Activated naive CD4-positive, alpha-beta T cell treated with Interleukin-2 at 50 U/mL for 16 hours (primary cell): ENCODE data around the gene CTDSPL.

Source experiments
- DNase-seq: peaks from one replicate; pipeline ENCODE4 v3.0.0-alpha.2; 2020

CTDSPL gene

GRCh38 chr3:37921025-37921424, 59.3 kb downstream of the CTDSPL start:
- DNase-seq = no peak

- no peak for DNase-seq
These were observed 61.3 kb downstream of the CTDSPL start for GRCh38 chr3:37922721-37923568.

- no peak for DNase-seq
These were observed 61.9 kb downstream of the CTDSPL start for GRCh38 chr3:37923569-37924040.

GRCh38 chr3:37924453-37924852, 62.8 kb downstream of the CTDSPL start:
- DNase-seq = no peak

GRCh38 chr3:37925157-37925556, 63.5 kb downstream of the CTDSPL start:
- DNase-seq = no peak

GRCh38 chr3:37926611-37927010, 64.9 kb downstream of the CTDSPL start:
- DNase-seq = no peak

DNA sequence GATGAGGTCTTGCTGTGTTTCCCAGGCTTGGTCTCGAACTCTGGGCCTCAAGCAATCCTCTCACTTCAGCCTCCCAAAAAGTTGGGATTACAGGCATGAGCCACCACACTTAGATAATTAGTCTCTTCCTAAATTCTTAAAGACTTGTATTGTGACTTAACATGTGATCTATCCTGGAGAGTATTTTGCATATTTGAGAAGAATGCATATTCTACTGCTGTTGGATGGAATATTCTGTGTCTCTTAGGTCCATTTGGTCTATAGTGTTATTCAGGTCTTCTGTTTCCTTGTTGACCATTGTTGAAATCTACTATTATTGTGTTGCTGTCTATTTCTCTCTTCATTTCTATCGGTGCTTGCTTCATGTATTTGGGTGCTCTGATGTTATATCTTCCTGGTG, 68.8 kb downstream of the CTDSPL start:
- no peak for DNase-seq

- no peak for DNase-seq
These were observed 70.8 kb downstream of the CTDSPL start for GRCh38 chr3:37932505-37932904.

GRCh38 chr3:37934631-37935289, 73.1 kb downstream of the CTDSPL start:
- DNase-seq = no peak

DNA sequence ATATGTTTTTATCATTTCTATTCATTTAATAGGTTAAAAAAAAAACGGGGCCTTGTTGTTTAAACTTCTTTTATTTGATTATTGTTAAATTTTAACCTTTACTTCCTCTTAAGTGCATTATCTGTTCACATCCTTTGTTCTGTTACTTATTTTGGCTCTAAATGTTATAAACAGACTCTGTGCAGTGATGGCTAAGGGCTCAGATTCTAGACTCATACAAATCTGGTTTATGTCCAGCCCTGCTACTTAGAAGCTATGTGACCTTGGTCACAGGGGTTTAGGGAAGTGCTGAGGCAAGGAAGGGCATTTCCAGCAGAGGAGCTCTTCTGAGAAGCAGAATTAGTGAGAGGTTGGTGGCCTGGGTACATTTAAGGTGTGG, 73.6 kb downstream of the CTDSPL start:
- no peak for DNase-seq

- no peak for DNase-seq
These were observed 74.3 kb downstream of the CTDSPL start for GRCh38 chr3:37935756-37936666.

DNA sequence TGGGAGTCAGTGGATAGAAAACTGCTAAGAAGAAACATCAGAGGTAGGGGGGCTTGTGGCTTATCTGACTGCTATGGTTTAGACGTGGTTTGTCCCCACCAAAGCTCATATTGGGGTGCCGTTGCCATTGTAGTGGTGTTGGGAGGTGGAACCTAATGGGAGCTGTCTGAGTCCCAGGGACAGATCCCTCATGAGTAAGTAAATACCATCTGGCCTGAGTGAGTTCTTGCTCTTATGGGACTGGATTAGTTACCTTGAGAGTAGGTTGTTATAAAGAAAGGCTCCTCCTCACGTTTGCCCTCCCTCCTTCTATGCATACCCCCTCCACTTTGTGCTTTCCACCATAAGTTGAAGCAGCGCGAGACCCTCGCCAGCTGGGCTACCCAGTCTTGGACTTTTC, 75.5 kb downstream of the CTDSPL start:
- DNase-seq = no peak

DNA sequence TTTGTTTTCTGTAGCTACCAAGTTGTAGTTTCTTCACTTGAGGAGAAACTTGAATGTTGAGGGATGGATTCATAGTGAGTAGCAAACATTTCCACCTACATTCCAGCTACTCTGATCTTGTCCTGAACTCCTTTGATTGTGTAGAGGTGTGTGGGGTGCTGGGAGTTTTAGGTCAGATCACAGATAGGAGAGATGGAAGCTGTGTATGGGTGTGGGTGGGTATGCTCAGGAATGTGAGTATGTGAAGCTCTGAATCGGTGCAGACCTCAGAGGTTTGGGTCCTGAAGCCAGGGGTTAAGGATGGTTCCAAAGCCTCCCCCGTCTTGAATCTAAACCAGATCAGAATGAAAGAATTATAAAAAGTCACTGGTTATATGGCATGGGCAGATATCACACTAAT, 76.3 kb downstream of the CTDSPL start:
- DNase-seq = no peak

DNA sequence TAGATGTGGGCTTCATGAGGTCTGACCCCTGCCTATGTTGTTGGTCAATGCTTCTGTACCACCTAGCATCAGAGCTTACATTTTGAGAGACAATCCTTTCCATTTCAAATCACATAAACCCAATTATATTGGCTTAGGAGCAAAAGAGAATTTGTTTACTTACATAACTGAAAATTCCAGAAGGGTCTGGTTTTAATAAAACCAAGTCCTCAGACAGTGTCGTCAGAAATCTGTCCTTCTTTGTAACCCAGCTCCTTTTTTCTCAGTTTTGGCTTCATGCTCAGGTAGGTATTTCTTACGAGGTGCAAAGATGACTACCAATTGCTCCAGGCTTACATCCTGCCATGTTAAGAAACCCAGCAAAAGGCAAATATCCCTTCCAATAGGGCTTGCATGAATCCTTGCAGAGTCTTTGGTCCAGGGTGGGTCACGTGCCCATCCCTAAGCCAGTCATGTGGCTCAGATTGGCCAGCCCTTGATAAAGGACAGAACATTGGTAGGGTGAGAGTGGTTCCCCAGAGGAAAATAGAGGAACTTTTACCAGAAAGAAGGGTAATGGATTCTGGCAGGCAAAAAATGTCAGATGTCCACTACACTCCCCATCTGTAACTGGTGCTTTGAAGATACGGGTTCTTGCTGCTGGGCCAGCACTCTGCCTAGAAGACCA, 78.7 kb downstream of the CTDSPL start:
- no peak for DNase-seq

DNA sequence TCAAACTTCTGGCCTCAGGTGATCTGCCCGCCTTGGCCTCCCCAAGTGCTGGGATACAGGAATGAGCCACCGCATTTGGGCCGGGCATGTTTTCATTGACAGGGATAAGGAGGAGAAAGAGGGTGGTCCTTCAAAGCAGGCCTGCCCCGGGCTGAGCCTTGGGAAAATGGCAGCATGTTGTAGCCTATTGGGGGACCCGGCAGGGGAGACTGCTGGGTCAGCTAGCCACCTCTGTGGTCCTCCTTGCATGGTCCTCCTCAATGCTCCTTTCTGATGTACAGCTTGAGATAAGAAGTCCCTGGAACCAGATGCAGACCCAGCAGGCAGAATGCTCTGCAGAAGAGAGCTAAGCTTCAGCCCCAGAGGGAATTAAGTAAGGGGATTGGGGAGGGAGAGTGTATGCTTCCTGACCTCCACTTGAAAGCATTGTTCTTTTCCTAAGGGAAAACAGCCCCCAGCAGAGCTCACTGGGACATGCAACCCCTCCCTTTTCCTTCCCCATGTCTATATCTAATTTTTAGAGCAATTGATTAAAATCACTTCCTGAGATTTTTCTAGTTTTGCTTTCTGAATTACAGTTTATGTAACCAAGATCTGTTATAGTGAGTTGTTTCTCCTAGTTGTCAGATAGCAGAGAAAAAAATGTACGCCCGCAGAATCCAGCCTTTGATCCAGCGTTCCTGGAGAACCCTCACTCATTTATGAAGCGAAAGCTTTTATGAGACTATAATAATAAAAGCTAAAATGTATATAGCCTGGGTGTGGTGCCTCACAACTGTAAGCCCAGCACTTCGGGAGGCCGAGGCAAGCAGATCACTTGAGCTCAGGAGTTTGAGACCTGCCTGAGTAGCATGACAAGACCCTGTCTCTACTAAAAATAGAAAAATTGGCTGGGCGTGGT, 80.2 kb downstream of the CTDSPL start:
- DNase-seq = no peak

DNA sequence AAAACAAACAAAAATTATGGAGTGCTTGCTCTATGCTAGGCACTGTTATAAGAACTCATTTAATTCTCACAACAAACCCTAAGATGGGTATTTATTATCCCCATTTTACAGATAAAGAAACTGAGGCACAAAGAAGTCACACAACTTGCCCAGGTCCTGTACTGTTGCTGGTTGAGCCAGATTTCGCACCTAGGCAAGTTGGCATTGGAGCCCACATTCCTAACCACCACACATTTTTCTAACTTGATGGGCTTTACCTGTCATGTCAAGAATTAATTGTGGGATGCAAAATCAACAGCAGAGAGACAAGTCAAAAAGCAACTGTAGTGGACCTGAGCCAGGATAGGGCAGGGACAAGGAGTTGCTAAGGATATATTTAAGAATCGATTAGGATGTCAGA, 81.0 kb downstream of the CTDSPL start:
- DNase-seq = no peak

- no peak for DNase-seq
These were observed 81.4 kb downstream of the CTDSPL start for GRCh38 chr3:37943126-37943525.

DNA sequence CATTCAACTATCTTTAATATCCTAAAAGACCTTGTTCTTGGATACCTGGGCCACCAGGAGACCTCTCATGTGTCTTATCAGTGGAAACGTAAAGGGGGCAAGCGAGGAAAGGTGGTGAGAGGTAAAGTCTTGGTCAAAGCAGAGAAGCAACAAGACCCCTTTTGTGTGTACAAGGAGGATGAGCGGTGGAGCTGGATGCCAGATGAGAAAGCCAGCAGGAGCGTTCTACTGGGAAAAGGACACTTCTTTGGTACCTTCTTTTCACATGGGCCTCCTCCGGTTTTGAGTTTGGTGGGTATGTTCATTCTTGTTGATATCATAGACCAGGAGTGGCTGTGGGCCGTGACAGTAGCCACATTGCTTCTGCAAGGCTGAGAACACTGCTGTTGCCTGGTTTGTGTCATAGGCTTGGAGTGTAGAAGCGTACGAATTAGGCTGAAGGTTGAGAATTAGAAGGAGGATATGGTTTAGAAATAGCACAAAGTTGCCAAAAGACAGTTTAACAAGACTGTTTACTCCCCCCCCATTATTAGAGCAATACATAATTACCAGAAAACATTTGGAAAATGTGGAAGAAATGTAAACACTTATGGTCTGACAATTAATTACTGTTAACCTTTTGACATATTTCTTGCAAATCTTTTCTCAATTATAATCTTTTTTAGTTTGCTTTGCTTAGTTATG, 82.1 kb downstream of the CTDSPL start:
- no peak for DNase-seq

DNA sequence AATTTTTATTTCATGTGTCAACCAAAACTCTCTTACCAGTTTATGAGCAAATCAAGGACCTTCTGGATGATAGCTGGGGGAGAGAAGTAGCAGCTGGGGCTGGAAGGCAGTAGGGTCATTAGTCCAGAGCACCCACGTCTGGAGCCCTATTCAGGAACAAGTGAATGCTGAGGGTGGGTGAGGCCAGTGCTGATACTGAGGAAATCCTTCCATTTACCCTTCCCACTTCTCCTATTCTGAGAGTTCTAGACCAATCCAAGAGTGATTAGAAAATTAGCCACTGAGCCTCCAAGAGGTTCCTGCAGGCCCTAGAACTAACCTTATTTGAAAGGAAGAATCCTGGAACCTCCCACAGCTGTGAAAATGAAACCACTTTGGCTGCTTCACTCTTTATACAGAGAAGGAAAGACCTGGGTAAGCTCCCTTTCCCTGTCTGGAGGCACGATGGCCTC, 82.7 kb downstream of the CTDSPL start:
- no peak for DNase-seq

- DNase-seq = no peak
These were observed 83.6 kb downstream of the CTDSPL start for GRCh38 chr3:37945156-37945806.
